ENCODE measurements around the gene SNTG2.

DNA sequence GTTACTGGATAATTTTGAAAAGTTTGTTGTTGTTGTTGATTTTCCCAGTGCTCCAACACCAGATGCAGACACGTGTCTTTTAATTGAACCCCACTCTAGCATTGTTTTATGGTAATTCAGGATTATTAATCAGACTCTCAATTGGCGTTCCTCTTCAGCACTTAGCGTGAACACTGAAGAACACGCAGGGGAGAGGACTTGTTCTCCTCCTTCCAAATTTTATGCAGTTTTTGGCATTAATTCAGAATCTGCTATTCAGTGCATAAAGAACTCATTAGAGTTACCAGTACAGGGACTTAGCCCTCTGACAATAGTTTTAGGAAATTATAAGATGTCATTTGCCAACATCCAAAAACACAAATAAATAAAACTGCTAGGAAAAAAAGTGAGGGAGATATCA, 75.5 kb downstream of the SNTG2 start:
- no peak for TF ChIP-seq POLR2A (IDR thresholded peaks at IDR 0.05)
- TF ChIP-seq, protein P1, sequence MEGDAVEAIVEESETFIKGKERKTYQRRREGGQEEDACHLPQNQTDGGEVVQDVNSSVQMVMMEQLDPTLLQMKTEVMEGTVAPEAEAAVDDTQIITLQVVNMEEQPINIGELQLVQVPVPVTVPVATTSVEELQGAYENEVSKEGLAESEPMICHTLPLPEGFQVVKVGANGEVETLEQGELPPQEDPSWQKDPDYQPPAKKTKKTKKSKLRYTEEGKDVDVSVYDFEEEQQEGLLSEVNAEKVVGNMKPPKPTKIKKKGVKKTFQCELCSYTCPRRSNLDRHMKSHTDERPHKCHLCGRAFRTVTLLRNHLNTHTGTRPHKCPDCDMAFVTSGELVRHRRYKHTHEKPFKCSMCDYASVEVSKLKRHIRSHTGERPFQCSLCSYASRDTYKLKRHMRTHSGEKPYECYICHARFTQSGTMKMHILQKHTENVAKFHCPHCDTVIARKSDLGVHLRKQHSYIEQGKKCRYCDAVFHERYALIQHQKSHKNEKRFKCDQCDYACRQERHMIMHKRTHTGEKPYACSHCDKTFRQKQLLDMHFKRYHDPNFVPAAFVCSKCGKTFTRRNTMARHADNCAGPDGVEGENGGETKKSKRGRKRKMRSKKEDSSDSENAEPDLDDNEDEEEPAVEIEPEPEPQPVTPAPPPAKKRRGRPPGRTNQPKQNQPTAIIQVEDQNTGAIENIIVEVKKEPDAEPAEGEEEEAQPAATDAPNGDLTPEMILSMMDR (IDR thresholded peaks at IDR 0.05), result no peak
